Measurements from ENCODE around the gene GPR156.
"Not testable (repeated sequence)": the region's sequence is repeated elsewhere in the genome, so short reads cannot be mapped to it uniquely, and the experiment has no call there.

GPR156 gene

GRCh38 chr3:120167488-120167887, 117.5 kb downstream of the GPR156 start:
- in situ Hi-C loops (cut with HindIII; ENCODE audit: low sequenced_read_pairs), result no loop called here

GRCh38 chr3:120163816-120164215, 121.2 kb downstream of the GPR156 start:
- in situ Hi-C loops (cut with HindIII; ENCODE audit: low sequenced_read_pairs), result no loop called here

- in situ Hi-C loops (cut with HindIII; ENCODE audit: low sequenced_read_pairs), result no loop called here
Measured at GRCh38 chr3:120163026-120163425, 122.0 kb downstream of the GPR156 start.

- in situ Hi-C loops (cut with HindIII; ENCODE audit: low sequenced_read_pairs), result no loop called here
Measured at GRCh38 chr3:120162400-120162799, 122.6 kb downstream of the GPR156 start.

GRCh38 chr3:120161902-120162301, 123.1 kb downstream of the GPR156 start:
- in situ Hi-C loops (cut with HindIII; ENCODE audit: low sequenced_read_pairs), result no loop called here

GRCh38 chr3:120160050-120160449, 125.0 kb downstream of the GPR156 start:
- in situ Hi-C loops (cut with HindIII; ENCODE audit: low sequenced_read_pairs), result no loop called here

- in situ Hi-C loops (cut with HindIII; ENCODE audit: low sequenced_read_pairs), result no loop called here
Measured at GRCh38 chr3:120157681-120158080, 127.3 kb downstream of the GPR156 start.

- in situ Hi-C loops (cut with HindIII; ENCODE audit: low sequenced_read_pairs), result no loop called here
Measured at GRCh38 chr3:120157113-120157512, 127.9 kb downstream of the GPR156 start.

GRCh38 chr3:120156699-120157098, 128.3 kb downstream of the GPR156 start:
- in situ Hi-C loops (cut with HindIII; ENCODE audit: low sequenced_read_pairs), result no loop called here

- in situ Hi-C loops (cut with HindIII; ENCODE audit: low sequenced_read_pairs), result not testable (repeated sequence)
Measured at GRCh38 chr3:120155694-120156093, 129.3 kb downstream of the GPR156 start.

GRCh38 chr3:120155108-120155507, 129.9 kb downstream of the GPR156 start:
- in situ Hi-C loops (cut with HindIII; ENCODE audit: low sequenced_read_pairs), result no loop called here

GRCh38 chr3:120153294-120153693, 131.7 kb downstream of the GPR156 start:
- in situ Hi-C loops (cut with HindIII; ENCODE audit: low sequenced_read_pairs), result no loop called here

GRCh38 chr3:120151791-120152190, 133.2 kb downstream of the GPR156 start:
- in situ Hi-C loops (cut with HindIII; ENCODE audit: low sequenced_read_pairs), result no loop called here

GRCh38 chr3:120148187-120148949, 136.7 kb downstream of the GPR156 start:
- in situ Hi-C loops (cut with HindIII; ENCODE audit: low sequenced_read_pairs), result no loop called here

GRCh38 chr3:120147072-120147871, 137.8 kb downstream of the GPR156 start:
- in situ Hi-C loops (cut with HindIII; ENCODE audit: low sequenced_read_pairs), result no loop called here

- in situ Hi-C loops (cut with HindIII; ENCODE audit: low sequenced_read_pairs), result no loop called here
Measured at GRCh38 chr3:120145542-120146285, 139.3 kb downstream of the GPR156 start.

GRCh38 chr3:120144267-120144666, 140.8 kb downstream of the GPR156 start:
- in situ Hi-C loops (cut with HindIII; ENCODE audit: low sequenced_read_pairs), result no loop called here

- in situ Hi-C loops (cut with HindIII; ENCODE audit: low sequenced_read_pairs), result no loop called here
Measured at GRCh38 chr3:120143676-120144075, 141.3 kb downstream of the GPR156 start.

GRCh38 chr3:120142236-120142635, 142.8 kb downstream of the GPR156 start:
- in situ Hi-C loops (cut with HindIII; ENCODE audit: low sequenced_read_pairs), result no loop called here

GRCh38 chr3:120140098-120140742, 144.8 kb downstream of the GPR156 start:
- in situ Hi-C loops (cut with HindIII; ENCODE audit: low sequenced_read_pairs), result no loop called here

- in situ Hi-C loops (cut with HindIII; ENCODE audit: low sequenced_read_pairs), result no loop called here
Measured at GRCh38 chr3:120139140-120139539, 145.9 kb downstream of the GPR156 start.
